ENCODE measurements around the gene NCOA7. TPM values are rescaled to one million over a fixed set of nuclear protein-coding genes. Genes with fewer than 3 reads are reported as not detected.

NCOA7 gene
- total RNA-seq, 1 experiment from 2014 or later = 9.4 TPM

DNA sequence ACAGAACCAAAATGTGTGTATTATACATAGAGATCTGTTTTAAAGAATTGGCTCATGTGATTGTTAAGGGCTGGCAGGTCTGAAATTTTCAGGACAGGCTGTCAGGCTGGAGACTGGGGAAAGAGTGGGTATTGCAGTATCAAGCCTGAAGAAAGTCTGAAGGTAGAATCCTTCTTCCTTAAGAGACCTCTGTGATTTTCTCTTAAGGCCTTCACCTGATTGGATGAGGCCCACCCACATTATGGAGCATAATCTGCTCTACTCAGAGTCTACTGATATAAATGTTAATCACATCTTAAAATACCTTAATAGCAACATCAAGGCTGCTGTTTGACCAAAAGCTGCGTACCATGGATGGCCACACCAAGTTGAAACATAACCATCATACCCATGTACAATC lies 122.4 kb downstream of the NCOA7 start:
- Mint-ChIP-seq H3K27me3 (ENCODE audit: low read depth) (no peaks in the 10 kb centered on the region), H3K9me3 (no peaks in the 10 kb centered on the region), H3K36me3 (ENCODE audit: insufficient read depth in 1 of 3, low read depth in 3 of 3) (peaks cover 0 to 2% (median 0%) of the 10 kb centered on the region in 3 experiments; a peak in 1 of 7 replicates), H3K4me3 (no peak overlapping the region), H3K4me1 (peaks cover 10% of the 10 kb centered on the region in 2 experiments), H3K27ac (no peak overlapping the region)
- Histone ChIP-seq H2AFZ (ENCODE audit: low read length) (no peak overlapping the region), H3K4me1 (ENCODE audit: insufficient read depth, low read length) (peaks cover 2% of the 10 kb centered on the region; the same call in 1 of the 2 replicates), H2AK5ac (ENCODE audit: insufficient read length, low read length) (no peak overlapping the region), H3K27me3 (ENCODE audit: insufficient read depth, low read length) (no peaks in the 10 kb centered on the region), H3K79me1 (ENCODE audit: insufficient read depth, low read depth, low read length, poor library complexity, severe bottlenecking) (no peaks in the 10 kb centered on the region), H4K20me1 (ENCODE audit: control insufficient read depth, insufficient read depth, insufficient read length) (no peaks in the 10 kb centered on the region), H3K9ac (ENCODE audit: extremely low read depth, insufficient read length, low read length) (no peak overlapping the region), H4K5ac (ENCODE audit: insufficient read length, low read depth, low read length) (no peak overlapping the region), H2BK5ac (ENCODE audit: insufficient read length, low read length) (no peak overlapping the region), H3K23me2 (ENCODE audit: insufficient read length, low read depth, low read length, poor library complexity, severe bottlenecking) (no peaks in the 10 kb centered on the region), H3K4me2 (ENCODE audit: insufficient read depth, insufficient read length, low read length) (no peak overlapping the region), H3K14ac (ENCODE audit: insufficient read depth, low read length) (no peak overlapping the region), H2BK12ac (ENCODE audit: insufficient read length, low read depth, low read length) (no peak overlapping the region), H3K9me3 (ENCODE audit: control insufficient read depth, low read depth, low read length) (no peaks in the 10 kb centered on the region), H3K18ac (ENCODE audit: insufficient read length, low read depth, low read length) (no peak overlapping the region), H3K27ac (ENCODE audit: insufficient read length, low read depth, low read length) (no peak overlapping the region), H3K79me2 (ENCODE audit: insufficient read depth, low read length) (no peaks in the 10 kb centered on the region), H2BK20ac (ENCODE audit: low read depth, low read length, poor library complexity, severe bottlenecking) (no peak overlapping the region), H2BK15ac (ENCODE audit: low read depth, low read length) (no peak overlapping the region), H3T11ph (ENCODE audit: low read length) (no peak overlapping the region), H3K23ac (ENCODE audit: insufficient read length, low read depth, low read length) (no peak overlapping the region), H3K4ac (ENCODE audit: low read depth, low read length) (no peak overlapping the region), H4K91ac (ENCODE audit: insufficient read length, low read depth, low read length) (no peak overlapping the region), H2BK120ac (ENCODE audit: low read depth, low read length, poor library complexity, severe bottlenecking) (no peak overlapping the region), H3K56ac (ENCODE audit: insufficient read length, low read depth, low read length) (no peak overlapping the region), H4K8ac (replicated peaks; ENCODE audit: insufficient read length, low read depth, low read length) (no peak overlapping the region)
- no peak for TF ChIP-seq CTCF (conservative IDR thresholded peaks at IDR 0.05)
- DNase-seq = no peak
- no CpG with 5 or more reads among the region's 1 CpG for WGBS (ENCODE audit: extremely low coverage, insufficient read length, low lambda C conversion rate)
